Peyer's patch (tissue), 4 donors: ENCODE data around the gene ABLIM2. TPM values are rescaled to one million over a fixed set of nuclear protein-coding genes. Genes with fewer than 3 reads are reported as not detected.

Source experiments
- DNase-seq, 3 donors: peaks; one replicate each; pipeline ENCODE4 v3.0.0-alpha.2; 2017 to 2019
- H3K27ac ChIP-seq, 4 donors: fragments of 200-600 bp; sonication (generic); one replicate each; pipeline ENCODE4 v1.5.1; 2016 to 2019
- H3K27me3 ChIP-seq, 2 donors: fragments of 200-600 bp; sonication (generic); one replicate each; pipeline ENCODE4 v1.5.1; 2019
- H3K36me3 ChIP-seq, 3 donors: fragments of 200-600 bp; sonication (generic); one replicate each; pipeline ENCODE4 v1.5.1; 2016 to 2019
- H3K4me1 ChIP-seq, 4 donors: fragments of 200-600 bp; sonication (generic); one replicate each; pipeline ENCODE4 v1.5.1; 2016 to 2019
- H3K4me3 ChIP-seq, 4 donors: fragments of 200-600 bp; sonication (generic); 1 replicate in 3 of 4; 2 replicates in 1 of 4; pipeline ENCODE4 v1.5.1; 2016 to 2019; ENCODE audit warnings: mild to moderate bottlenecking in 1 of 4
- H3K9me3 ChIP-seq, 4 donors: fragments of 200-600 bp; sonication (generic); one replicate each; pipeline ENCODE4 v1.5.1; 2016 to 2019; ENCODE audit warnings: mild to moderate bottlenecking in 1 of 4
- CTCF ChIP-seq, 6 experiments: fragments of 450-650 bp in 4 of 6; fragments of 200-600 bp in 2 of 6; sonication (generic) in 1 of 6; IDR thresholded peaks; one replicate each; pipeline ENCODE4 v1.5.1; 2017 to 2019; ENCODE audit warnings: antibody characterized with exemption in 6 of 6, mild to moderate bottlenecking in 3 of 6, moderate library complexity in 1 of 6
- POLR2A ChIP-seq, 2 donors: fragments of 450-650 bp; IDR thresholded peaks; one replicate each; pipeline ENCODE4 v1.5.1; 2017; ENCODE audit warnings: antibody characterized with exemption in 2 of 2, mild to moderate bottlenecking in 2 of 2, moderate library complexity in 2 of 2
- total RNA-seq, 4 donors: library from RNA; depleted of rRNA; stranded (reverse); fragments of >200 nt; gene quantifications; one replicate each; pipeline ENCODE4 v1.1.0, GENCODE V29; 2016

The ABLIM2 gene
- total RNA-seq, 4 donors from 2014 or later: 9.0 to 24.2 (median 11.7) TPM

- H3K36me3 ChIP-seq: no peaks in the 10 kb centered on the region
- H3K9me3 ChIP-seq: no peaks in the 10 kb centered on the region
- no peaks in the 10 kb centered on the region for H3K4me1 ChIP-seq
- H3K27ac ChIP-seq: no peak overlapping the region
- H3K4me3 ChIP-seq: no peak overlapping the region
- DNase-seq: no peak
- TF ChIP-seq POLR2A (IDR thresholded peaks at IDR 0.05) (no peak), CTCF (IDR thresholded peaks at IDR 0.05) (no peak)
- no peaks in the 10 kb centered on the region for H3K27me3 ChIP-seq
These were observed 30.3 kb downstream of the ABLIM2 start for GRCh38 chr4:8128100-8128856.

- Histone ChIP-seq H3K27ac (no peak overlapping the region), H3K4me1 (no peaks in the 10 kb centered on the region), H3K4me3 (no peak overlapping the region), H3K27me3 (no peaks in the 10 kb centered on the region), H3K36me3 (no peaks in the 10 kb centered on the region), H3K9me3 (no peaks in the 10 kb centered on the region)
- DNase-seq: no peak
- TF ChIP-seq POLR2A (IDR thresholded peaks at IDR 0.05): no peak
- TF ChIP-seq CTCF (IDR thresholded peaks at IDR 0.05): no peak
These were observed 31.4 kb downstream of the ABLIM2 start for GRCh38 chr4:8127051-8127826.

- TF ChIP-seq CTCF (IDR thresholded peaks at IDR 0.05) (no peak), POLR2A (IDR thresholded peaks at IDR 0.05) (no peak)
- H3K9me3 ChIP-seq: no peaks in the 10 kb centered on the region
- H3K4me1 ChIP-seq: no peaks in the 10 kb centered on the region
- DNase-seq: no peak
- H3K4me3 ChIP-seq: no peak overlapping the region
- H3K27me3 ChIP-seq: no peaks in the 10 kb centered on the region
- no peak overlapping the region for H3K27ac ChIP-seq
- H3K36me3 ChIP-seq: no peaks in the 10 kb centered on the region
These were observed 32.1 kb downstream of the ABLIM2 start for GRCh38 chr4:8126523-8126922.

- TF ChIP-seq POLR2A (IDR thresholded peaks at IDR 0.05) (no peak), CTCF (IDR thresholded peaks at IDR 0.05) (no peak)
- Histone ChIP-seq H3K4me3 (no peak overlapping the region), H3K9me3 (no peaks in the 10 kb centered on the region)
These were observed 33.0 kb downstream of the ABLIM2 start for GRCh38 chr4:8125526-8126056.

GRCh38 chr4:8123870-8124269 lies 34.7 kb downstream of the ABLIM2 start:
- H3K27ac ChIP-seq: no peak overlapping the region

More at GRCh38 chr4:8125526-8126056, 33.0 kb downstream of the ABLIM2 start:
- Histone ChIP-seq H3K27me3 (no peaks in the 10 kb centered on the region), H3K36me3 (no peaks in the 10 kb centered on the region), H3K27ac (no peak overlapping the region), H3K4me1 (no peaks in the 10 kb centered on the region)
- no peak for DNase-seq

More at GRCh38 chr4:8123870-8124269, 34.7 kb downstream of the ABLIM2 start:
- Histone ChIP-seq H3K4me3 (no peak overlapping the region), H3K36me3 (no peaks in the 10 kb centered on the region), H3K27me3 (no peaks in the 10 kb centered on the region), H3K9me3 (no peaks in the 10 kb centered on the region), H3K4me1 (no peaks in the 10 kb centered on the region)
- TF ChIP-seq POLR2A (IDR thresholded peaks at IDR 0.05) (no peak), CTCF (IDR thresholded peaks at IDR 0.05) (no peak)
- DNase-seq: no peak
